Keratinocyte (primary cell): ENCODE data around the gene PCDHGB4. TPM values are rescaled to one million over a fixed set of nuclear protein-coding genes. Genes with fewer than 3 reads are reported as not detected.
"Not testable (repeated sequence)": the region's sequence is repeated elsewhere in the genome, so short reads cannot be mapped to it uniquely, and the experiment has no call there.

Experiments used
- DNase-seq: peaks from one replicate; pipeline ENCODE4 v3.0.0-alpha.2; 2011; ENCODE audit warnings: low read depth, missing footprints, low spot score
- FAIRE-seq: peaks from 2 replicates; lab custom pipeline; 2011; peaks lifted over from hg19 to GRCh38; lab: Jason Lieb, UNC
- H2AFZ ChIP-seq: 2 replicates; pipeline ENCODE4 v1.6.0; 2012; ENCODE audit warnings: low read length, control low read depth, inconsistent platforms; ENCODE audit not compliant: control insufficient read depth
- H3K27ac ChIP-seq: 2 replicates; pipeline ENCODE4 v1.5.1; 2011; ENCODE audit warnings: low read length; ENCODE audit not compliant: control insufficient read depth, insufficient read depth
- H3K27me3 ChIP-seq: 3 replicates; pipeline ENCODE4 v1.6.0; 2011; ENCODE audit warnings: low read length; ENCODE audit not compliant: control insufficient read depth, insufficient read depth; ENCODE audit errors: extremely low read depth
- H3K36me3 ChIP-seq, 2 experiments: 2 replicates in 1 of 2; 3 replicates in 1 of 2; pipeline ENCODE4 v1.5.1; 2011; ENCODE audit warnings: low read length in 2 of 2, mild to moderate bottlenecking in 1 of 2; ENCODE audit not compliant: control insufficient read depth in 2 of 2, insufficient read depth in 2 of 2; ENCODE audit errors: extremely low read depth in 1 of 2
- H3K4me1 ChIP-seq: 3 replicates; pipeline ENCODE4 v1.5.1; 2011; ENCODE audit warnings: low read length; ENCODE audit not compliant: control insufficient read depth, insufficient read depth; ENCODE audit errors: extremely low read depth
- H3K4me2 ChIP-seq: 3 replicates; pipeline ENCODE4 v1.6.0; 2011; ENCODE audit warnings: low read depth, low read length; ENCODE audit not compliant: control insufficient read depth, insufficient read depth; ENCODE audit errors: extremely low read depth
- H3K4me3 ChIP-seq, 3 experiments: fragments of 200-600 bp in 1 of 3; sonication (generic) in 1 of 3; 2 replicates in 2 of 3; 3 replicates in 1 of 3; pipeline ENCODE4 v1.5.1; 2011 to 2016; ENCODE audit warnings: low read length in 3 of 3, mild to moderate bottlenecking in 3 of 3, control low read depth in 2 of 3, inconsistent platforms in 1 of 3, low read depth in 1 of 3, mixed read lengths in 1 of 3, mixed run types in 1 of 3, moderate library complexity in 1 of 3; ENCODE audit not compliant: control insufficient read depth in 2 of 3, insufficient read depth in 2 of 3; ENCODE audit errors: extremely low read depth in 1 of 3
- H3K79me2 ChIP-seq: 2 replicates; pipeline ENCODE4 v1.6.0; 2012; ENCODE audit warnings: low read length; ENCODE audit not compliant: control insufficient read depth, insufficient read depth
- H3K9ac ChIP-seq: 3 replicates; pipeline ENCODE4 v1.6.0; 2011; ENCODE audit warnings: low read length; ENCODE audit not compliant: control insufficient read depth, insufficient read depth; ENCODE audit errors: extremely low read depth
- H3K9me1 ChIP-seq: 3 replicates; pipeline ENCODE4 v1.6.0; 2011; ENCODE audit warnings: low read length; ENCODE audit not compliant: control insufficient read depth, insufficient read depth; ENCODE audit errors: extremely low read depth
- H3K9me3 ChIP-seq: 2 replicates; pipeline ENCODE4 v1.5.1; 2012; ENCODE audit warnings: low read depth, low read length; ENCODE audit not compliant: control insufficient read depth
- H4K20me1 ChIP-seq: 3 replicates; pipeline ENCODE4 v1.6.0; 2011; ENCODE audit warnings: low read length; ENCODE audit not compliant: control insufficient read depth, insufficient read depth; ENCODE audit errors: extremely low read depth
- CTCF ChIP-seq, 3 experiments: IDR thresholded peaks in 1 of 3; conservative IDR thresholded peaks in 1 of 3; optimal IDR thresholded peaks in 1 of 3; 2 replicates in 2 of 3; 3 replicates in 1 of 3; pipeline versions ENCODE3 to v1.5.1; 2011; ENCODE audit warnings: low read length in 3 of 3, mild to moderate bottlenecking in 3 of 3, moderate library complexity in 2 of 3, control low read depth in 1 of 3, inconsistent platforms in 1 of 3; ENCODE audit not compliant: insufficient read depth in 2 of 3; ENCODE audit errors: extremely low read depth in 1 of 3
- EZH2 ChIP-seq: IDR thresholded peaks from one replicate; pipeline ENCODE4 v1.6.1; 2012; ENCODE audit warnings: inconsistent platforms, mild to moderate bottlenecking, low read length, moderate library complexity
- dilution Hi-C: fragments of 300-500 bp; cut with MboI; formaldehyde crosslinking; loops from one replicate; pipeline ENCODE4 v1.7.0; 2020; ENCODE audit warnings: low sequenced_read_pairs; ENCODE audit not compliant: extremely low pct_ligation_motif_present
- polyA plus RNA-seq, 5 experiments: library from polyadenylated mRNA; depleted of rRNA in 3 of 5; stranded (reverse) in 3 of 5; stranded (forward) in 1 of 5; unstranded in 1 of 5; fragments of >200 nt; gene quantifications; 1 replicate in 1 of 5; 2 replicates in 3 of 5; 3 replicates in 1 of 5; pipeline versions ENCODE4 v1.2.1 to v1.2.3, GENCODE V29; 2011 to 2012; ENCODE audit warnings: missing spikeins in 2 of 5, low read depth in 1 of 5, low replicate concordance in 1 of 5

Gene PCDHGB4
- polyA plus RNA-seq, 1 donor (not counting 4 experiments of a cell fraction or from before 2014, with no cell fraction given), result 1.6 TPM

GRCh38 chr5:141393267-141393666, 5.8 kb downstream of the PCDHGB4 start:
- H3K9ac ChIP-seq, result no peak overlapping the region
- H3K79me2 ChIP-seq, result no peaks in the 10 kb centered on the region
- dilution Hi-C loops, result no loop called here
- no peaks in the 10 kb centered on the region for H3K36me3 ChIP-seq
- DNase-seq, result no peak
- TF ChIP-seq EZH2 (no peak), CTCF (optimal IDR thresholded peaks at IDR 0.05 in 1 of 3, IDR thresholded peaks at IDR 0.05 in 1 of 3, conservative IDR thresholded peaks at IDR 0.05 in 1 of 3; ENCODE audit: extremely low read depth in 1 of 3, insufficient read depth in 2 of 3, low read length in 3 of 3) (no peak)
- FAIRE-seq, result no peak
- H3K4me1 ChIP-seq, result no peaks in the 10 kb centered on the region
- H3K4me2 ChIP-seq, result no peak overlapping the region
- no peak overlapping the region for H3K27ac ChIP-seq
- H3K9me3 ChIP-seq, result peaks cover 29% of the 10 kb centered on the region
- no peaks in the 10 kb centered on the region for H4K20me1 ChIP-seq
- H3K9me1 ChIP-seq, result no peaks in the 10 kb centered on the region
- peaks cover 11% of the 10 kb centered on the region for H3K27me3 ChIP-seq
- no peak overlapping the region for H3K4me3 ChIP-seq
- no peak overlapping the region for H2AFZ ChIP-seq

GRCh38 chr5:141394401-141395187, 7.1 kb downstream of the PCDHGB4 start:
- H4K20me1 ChIP-seq, H3K27me3 ChIP-seq, H3K4me2 ChIP-seq, H3K9me1 ChIP-seq, H3K4me1 ChIP-seq, H2AFZ ChIP-seq, H3K36me3 ChIP-seq, H3K79me2 ChIP-seq, FAIRE-seq, H3K9ac ChIP-seq, H3K4me3 ChIP-seq, dilution Hi-C loops, DNase-seq, H3K27ac ChIP-seq: not testable (repeated sequence)
- H3K9me3 ChIP-seq, result peaks cover 28% of the 10 kb centered on the region
